K562 (cell line): ENCODE results near the gene FOSL1. TPM values are rescaled to one million over a fixed set of nuclear protein-coding genes. Genes with fewer than 3 reads are reported as not detected.

Experiments
- KDM1A ChIP-seq, 2 experiments: fragments of 450-650 bp; IDR thresholded peaks; 2 replicates each; pipeline ENCODE4 v1.6.1; 2016; ENCODE audit warnings: mild to moderate bottlenecking in 2 of 2
- MCM7 ChIP-seq, 2 experiments: fragments of 450-650 bp; IDR thresholded peaks; 2 replicates each; pipeline ENCODE4 v1.6.1; 2016 to 2018
- SIN3A ChIP-seq, 2 experiments: fragments of 150-350 bp in 1 of 2; IDR thresholded peaks; 2 replicates each; pipeline ENCODE4 v1.6.1; 2011 to 2016; ENCODE audit warnings: borderline replicate concordance in 2 of 2, low read depth in 2 of 2, low read length in 2 of 2, mild to moderate bottlenecking in 2 of 2, moderate library complexity in 2 of 2; ENCODE audit not compliant: control insufficient read depth in 1 of 2
- SRSF7 ChIP-seq: fragments of 200-400 bp; formaldehyde crosslinking; optimal IDR thresholded peaks from 2 replicates; pipeline ENCODE3; 2017; ENCODE audit warnings: mild to moderate bottlenecking, low read depth, low read length
- polyA plus RNA-seq, 8 experiments: library from polyadenylated mRNA; depleted of rRNA in 4 of 8; stranded (reverse) in 5 of 8; unstranded in 3 of 8; fragments of >200 nt; fragmentation: Nextera tagmentation in 2 of 8; fragmentation: Illumina TruSeq in 1 of 8; extraction: Ambion mirVana in 2 of 8; extraction: Trizol in 1 of 8; gene quantifications; 2 replicates each; pipeline versions ENCODE4 v1.2.1 to v1.2.3, GENCODE V29; 2011 to 2014; ENCODE audit warnings: inconsistent platforms in 1 of 8, missing spikeins in 1 of 8
- total RNA-seq, 7 experiments: library from RNA; depleted of rRNA in 6 of 7; stranded (reverse); fragments of >200 nt in 6 of 7; fragmentation: Illumina TruSeq in 2 of 7; extraction: Trizol in 2 of 7; gene quantifications; 2 replicates each; pipeline versions ENCODE4 v1.2.1 to v1.2.3, GENCODE V29; 2011 to 2021; ENCODE audit warnings: low replicate concordance in 1 of 7
- TF ChIP-seq, protein P1 (sequence below): fragments of 200-800 bp; sonication (Bioruptor generic); IDR thresholded peaks from 2 replicates; pipeline ENCODE4 v1.6.1; 2017; ENCODE audit warnings: missing genetic modification characterization, missing compliant biosample characterization
- TF ChIP-seq, protein P2 (sequence below): sonication (generic); formaldehyde crosslinking; IDR thresholded peaks from 2 replicates; pipeline ENCODE4 v1.8.0; 2023; ENCODE audit warnings: mild to moderate bottlenecking, missing genetic modification reagents
- TF ChIP-seq, protein P3 (sequence below): sonication (generic); formaldehyde crosslinking; IDR thresholded peaks from 2 replicates; pipeline ENCODE4 v1.8.0; 2023; ENCODE audit warnings: missing genetic modification reagents, mild to moderate bottlenecking, borderline replicate concordance
- TF ChIP-seq, protein P4 (sequence below): fragments of 250-450 bp; sonication (Bioruptor Pico); IDR thresholded peaks from 2 replicates; pipeline ENCODE4 v1.4.0; 2020
- TF ChIP-seq, protein P5 (sequence below): fragments of 450-650 bp; IDR thresholded peaks from one replicate; pipeline ENCODE4 v1.6.1; 2018; ENCODE audit warnings: mild to moderate bottlenecking, moderate library complexity; ENCODE audit not compliant: partially characterized antibody

Gene FOSL1
- total and polyA plus RNA-seq, 9 of the 15 experiments (the other 6 are each of a cell fraction or from before 2014, with no cell fraction given), result 3.5 to 39.6 (median 10.0) TPM

DNA sequence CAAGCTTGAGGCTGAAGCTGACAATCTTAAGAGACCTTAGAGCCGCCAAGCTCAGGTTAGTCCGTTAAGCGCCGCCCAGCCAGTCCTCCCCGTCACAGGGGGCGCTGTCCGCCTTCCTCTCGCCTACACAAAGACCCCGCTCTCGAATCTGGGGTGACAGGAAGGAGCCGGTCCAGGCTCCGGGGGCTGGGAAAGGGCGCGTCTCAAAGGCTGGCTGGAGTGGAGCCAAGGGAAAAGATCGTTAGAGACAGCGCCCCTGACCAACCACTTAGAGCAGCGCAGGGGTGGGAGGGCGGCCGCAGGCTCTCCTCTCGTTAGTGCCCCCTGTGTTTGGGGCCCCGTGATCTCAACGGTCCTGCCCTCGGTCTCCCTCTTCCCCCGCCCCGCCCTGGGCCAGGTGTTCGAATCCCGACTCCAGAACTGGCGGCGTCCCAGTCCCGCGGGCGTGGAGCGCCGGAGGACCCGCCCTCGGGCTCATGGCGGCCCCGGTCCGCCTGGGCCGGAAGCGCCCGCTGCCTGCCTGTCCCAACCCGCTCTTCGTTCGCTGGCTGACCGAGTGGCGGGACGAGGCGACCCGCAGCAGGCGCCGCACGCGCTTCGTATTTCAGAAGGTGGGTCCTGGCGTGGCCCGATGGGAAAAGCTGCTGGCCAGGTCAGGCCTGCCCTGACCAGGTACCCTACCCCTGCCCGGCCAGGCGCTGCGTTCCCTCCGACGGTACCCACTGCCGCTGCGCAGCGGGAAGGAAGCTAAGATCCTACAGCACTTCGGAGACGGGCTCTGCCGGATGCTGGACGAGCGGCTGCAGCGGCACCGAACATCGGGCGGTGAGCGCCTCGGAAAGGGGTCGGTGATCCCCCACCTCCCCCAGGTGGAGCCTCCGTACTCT is 39.7 kb downstream of the FOSL1 start, which contains the start of gene MUS81 (continued):
- TF ChIP-seq, protein P1, sequence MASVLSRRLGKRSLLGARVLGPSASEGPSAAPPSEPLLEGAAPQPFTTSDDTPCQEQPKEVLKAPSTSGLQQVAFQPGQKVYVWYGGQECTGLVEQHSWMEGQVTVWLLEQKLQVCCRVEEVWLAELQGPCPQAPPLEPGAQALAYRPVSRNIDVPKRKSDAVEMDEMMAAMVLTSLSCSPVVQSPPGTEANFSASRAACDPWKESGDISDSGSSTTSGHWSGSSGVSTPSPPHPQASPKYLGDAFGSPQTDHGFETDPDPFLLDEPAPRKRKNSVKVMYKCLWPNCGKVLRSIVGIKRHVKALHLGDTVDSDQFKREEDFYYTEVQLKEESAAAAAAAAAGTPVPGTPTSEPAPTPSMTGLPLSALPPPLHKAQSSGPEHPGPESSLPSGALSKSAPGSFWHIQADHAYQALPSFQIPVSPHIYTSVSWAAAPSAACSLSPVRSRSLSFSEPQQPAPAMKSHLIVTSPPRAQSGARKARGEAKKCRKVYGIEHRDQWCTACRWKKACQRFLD (CRISPR knock-in tag), result peak; percentile 83
- TF ChIP-seq SIN3A (IDR thresholded peaks at IDR 0.05; ENCODE audit: borderline replicate concordance in 2 of 2, control insufficient read depth in 1 of 2, low read depth in 2 of 2, low read length in 2 of 2), result peak in 1 of 2 experiments; percentile 82; a peak in 2 of 4 replicates
- TF ChIP-seq, protein P2, sequence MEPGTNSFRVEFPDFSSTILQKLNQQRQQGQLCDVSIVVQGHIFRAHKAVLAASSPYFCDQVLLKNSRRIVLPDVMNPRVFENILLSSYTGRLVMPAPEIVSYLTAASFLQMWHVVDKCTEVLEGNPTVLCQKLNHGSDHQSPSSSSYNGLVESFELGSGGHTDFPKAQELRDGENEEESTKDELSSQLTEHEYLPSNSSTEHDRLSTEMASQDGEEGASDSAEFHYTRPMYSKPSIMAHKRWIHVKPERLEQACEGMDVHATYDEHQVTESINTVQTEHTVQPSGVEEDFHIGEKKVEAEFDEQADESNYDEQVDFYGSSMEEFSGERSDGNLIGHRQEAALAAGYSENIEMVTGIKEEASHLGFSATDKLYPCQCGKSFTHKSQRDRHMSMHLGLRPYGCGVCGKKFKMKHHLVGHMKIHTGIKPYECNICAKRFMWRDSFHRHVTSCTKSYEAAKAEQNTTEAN (CRISPR knock-in tag), result no peak
- TF ChIP-seq, protein P3, sequence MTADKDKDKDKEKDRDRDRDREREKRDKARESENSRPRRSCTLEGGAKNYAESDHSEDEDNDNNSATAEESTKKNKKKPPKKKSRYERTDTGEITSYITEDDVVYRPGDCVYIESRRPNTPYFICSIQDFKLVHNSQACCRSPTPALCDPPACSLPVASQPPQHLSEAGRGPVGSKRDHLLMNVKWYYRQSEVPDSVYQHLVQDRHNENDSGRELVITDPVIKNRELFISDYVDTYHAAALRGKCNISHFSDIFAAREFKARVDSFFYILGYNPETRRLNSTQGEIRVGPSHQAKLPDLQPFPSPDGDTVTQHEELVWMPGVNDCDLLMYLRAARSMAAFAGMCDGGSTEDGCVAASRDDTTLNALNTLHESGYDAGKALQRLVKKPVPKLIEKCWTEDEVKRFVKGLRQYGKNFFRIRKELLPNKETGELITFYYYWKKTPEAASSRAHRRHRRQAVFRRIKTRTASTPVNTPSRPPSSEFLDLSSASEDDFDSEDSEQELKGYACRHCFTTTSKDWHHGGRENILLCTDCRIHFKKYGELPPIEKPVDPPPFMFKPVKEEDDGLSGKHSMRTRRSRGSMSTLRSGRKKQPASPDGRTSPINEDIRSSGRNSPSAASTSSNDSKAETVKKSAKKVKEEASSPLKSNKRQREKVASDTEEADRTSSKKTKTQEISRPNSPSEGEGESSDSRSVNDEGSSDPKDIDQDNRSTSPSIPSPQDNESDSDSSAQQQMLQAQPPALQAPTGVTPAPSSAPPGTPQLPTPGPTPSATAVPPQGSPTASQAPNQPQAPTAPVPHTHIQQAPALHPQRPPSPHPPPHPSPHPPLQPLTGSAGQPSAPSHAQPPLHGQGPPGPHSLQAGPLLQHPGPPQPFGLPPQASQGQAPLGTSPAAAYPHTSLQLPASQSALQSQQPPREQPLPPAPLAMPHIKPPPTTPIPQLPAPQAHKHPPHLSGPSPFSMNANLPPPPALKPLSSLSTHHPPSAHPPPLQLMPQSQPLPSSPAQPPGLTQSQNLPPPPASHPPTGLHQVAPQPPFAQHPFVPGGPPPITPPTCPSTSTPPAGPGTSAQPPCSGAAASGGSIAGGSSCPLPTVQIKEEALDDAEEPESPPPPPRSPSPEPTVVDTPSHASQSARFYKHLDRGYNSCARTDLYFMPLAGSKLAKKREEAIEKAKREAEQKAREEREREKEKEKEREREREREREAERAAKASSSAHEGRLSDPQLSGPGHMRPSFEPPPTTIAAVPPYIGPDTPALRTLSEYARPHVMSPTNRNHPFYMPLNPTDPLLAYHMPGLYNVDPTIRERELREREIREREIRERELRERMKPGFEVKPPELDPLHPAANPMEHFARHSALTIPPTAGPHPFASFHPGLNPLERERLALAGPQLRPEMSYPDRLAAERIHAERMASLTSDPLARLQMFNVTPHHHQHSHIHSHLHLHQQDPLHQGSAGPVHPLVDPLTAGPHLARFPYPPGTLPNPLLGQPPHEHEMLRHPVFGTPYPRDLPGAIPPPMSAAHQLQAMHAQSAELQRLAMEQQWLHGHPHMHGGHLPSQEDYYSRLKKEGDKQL (CRISPR knock-in tag), result no peak
- TF ChIP-seq, protein P4, sequence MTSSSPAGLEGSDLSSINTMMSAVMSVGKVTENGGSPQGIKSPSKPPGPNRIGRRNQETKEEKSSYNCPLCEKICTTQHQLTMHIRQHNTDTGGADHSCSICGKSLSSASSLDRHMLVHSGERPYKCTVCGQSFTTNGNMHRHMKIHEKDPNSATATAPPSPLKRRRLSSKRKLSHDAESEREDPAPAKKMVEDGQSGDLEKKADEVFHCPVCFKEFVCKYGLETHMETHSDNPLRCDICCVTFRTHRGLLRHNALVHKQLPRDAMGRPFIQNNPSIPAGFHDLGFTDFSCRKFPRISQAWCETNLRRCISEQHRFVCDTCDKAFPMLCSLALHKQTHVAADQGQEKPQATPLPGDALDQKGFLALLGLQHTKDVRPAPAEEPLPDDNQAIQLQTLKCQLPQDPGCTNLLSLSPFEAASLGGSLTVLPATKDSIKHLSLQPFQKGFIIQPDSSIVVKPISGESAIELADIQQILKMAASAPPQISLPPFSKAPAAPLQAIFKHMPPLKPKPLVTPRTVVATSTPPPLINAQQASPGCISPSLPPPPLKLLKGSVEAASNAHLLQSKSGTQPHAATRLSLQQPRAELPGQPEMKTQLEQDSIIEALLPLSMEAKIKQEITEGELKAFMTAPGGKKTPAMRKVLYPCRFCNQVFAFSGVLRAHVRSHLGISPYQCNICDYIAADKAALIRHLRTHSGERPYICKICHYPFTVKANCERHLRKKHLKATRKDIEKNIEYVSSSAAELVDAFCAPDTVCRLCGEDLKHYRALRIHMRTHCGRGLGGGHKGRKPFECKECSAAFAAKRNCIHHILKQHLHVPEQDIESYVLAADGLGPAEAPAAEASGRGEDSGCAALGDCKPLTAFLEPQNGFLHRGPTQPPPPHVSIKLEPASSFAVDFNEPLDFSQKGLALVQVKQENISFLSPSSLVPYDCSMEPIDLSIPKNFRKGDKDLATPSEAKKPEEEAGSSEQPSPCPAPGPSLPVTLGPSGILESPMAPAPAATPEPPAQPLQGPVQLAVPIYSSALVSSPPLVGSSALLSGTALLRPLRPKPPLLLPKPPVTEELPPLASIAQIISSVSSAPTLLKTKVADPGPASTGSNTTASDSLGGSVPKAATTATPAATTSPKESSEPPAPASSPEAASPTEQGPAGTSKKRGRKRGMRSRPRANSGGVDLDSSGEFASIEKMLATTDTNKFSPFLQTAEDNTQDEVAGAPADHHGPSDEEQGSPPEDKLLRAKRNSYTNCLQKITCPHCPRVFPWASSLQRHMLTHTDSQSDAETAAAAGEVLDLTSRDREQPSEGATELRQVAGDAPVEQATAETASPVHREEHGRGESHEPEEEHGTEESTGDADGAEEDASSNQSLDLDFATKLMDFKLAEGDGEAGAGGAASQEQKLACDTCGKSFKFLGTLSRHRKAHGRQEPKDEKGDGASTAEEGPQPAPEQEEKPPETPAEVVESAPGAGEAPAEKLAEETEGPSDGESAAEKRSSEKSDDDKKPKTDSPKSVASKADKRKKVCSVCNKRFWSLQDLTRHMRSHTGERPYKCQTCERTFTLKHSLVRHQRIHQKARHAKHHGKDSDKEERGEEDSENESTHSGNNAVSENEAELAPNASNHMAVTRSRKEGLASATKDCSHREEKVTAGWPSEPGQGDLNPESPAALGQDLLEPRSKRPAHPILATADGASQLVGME (CRISPR knock-in tag), result no peak; the same call in 1 of the 2 replicates
- TF ChIP-seq MCM7 (IDR thresholded peaks at IDR 0.05), result no peak
- TF ChIP-seq SRSF7, result no peak
- no peak for TF ChIP-seq KDM1A (IDR thresholded peaks at IDR 0.05)
- TF ChIP-seq, protein P5, sequence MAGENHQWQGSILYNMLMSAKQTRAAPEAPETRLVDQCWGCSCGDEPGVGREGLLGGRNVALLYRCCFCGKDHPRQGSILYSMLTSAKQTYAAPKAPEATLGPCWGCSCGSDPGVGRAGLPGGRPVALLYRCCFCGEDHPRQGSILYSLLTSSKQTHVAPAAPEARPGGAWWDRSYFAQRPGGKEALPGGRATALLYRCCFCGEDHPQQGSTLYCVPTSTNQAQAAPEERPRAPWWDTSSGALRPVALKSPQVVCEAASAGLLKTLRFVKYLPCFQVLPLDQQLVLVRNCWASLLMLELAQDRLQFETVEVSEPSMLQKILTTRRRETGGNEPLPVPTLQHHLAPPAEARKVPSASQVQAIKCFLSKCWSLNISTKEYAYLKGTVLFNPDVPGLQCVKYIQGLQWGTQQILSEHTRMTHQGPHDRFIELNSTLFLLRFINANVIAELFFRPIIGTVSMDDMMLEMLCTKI, result no peak
